Measurements from ENCODE around the gene EN2.

The EN2 gene

DNA sequence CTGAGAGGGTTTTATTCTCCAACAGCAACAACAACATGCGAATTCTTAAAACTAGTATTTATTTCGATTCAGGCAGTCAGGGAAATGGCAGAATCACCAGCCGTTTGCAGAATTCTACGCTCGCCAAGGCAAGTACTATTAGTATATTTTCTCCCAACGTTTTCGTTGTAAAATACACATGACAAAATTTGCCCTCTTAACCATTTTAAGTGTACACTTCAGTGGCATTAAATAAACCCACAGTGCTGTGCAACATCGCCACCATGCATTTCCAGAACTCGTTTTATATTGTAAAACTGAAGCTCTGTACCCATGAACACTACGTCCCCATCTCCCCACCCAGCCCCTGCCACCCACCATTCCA lies 10.8 kb downstream of the EN2 start:
- no peak for DNase-seq (ENCODE audit: low spot score in 2 of 2)
- Mint-ChIP-seq H3K4me3 (peak overlapping the region; percentile 53), H3K9me3 (no peaks in the 10 kb centered on the region), H3K4me1 (peaks cover 2% of the 10 kb centered on the region), H3K36me3 (no peaks in the 10 kb centered on the region), H3K27me3 (peaks cover 28% of the 10 kb centered on the region), H3K27ac (peak overlapping the region; percentile 53)
- ATAC-seq (ENCODE audit: low read depth), result no peak

- peaks cover 2% of the 10 kb centered on the region for H3K4me1 Mint-ChIP-seq
- H3K27me3 Mint-ChIP-seq, result peaks cover 33% of the 10 kb centered on the region
- H3K27ac Mint-ChIP-seq, result no peak overlapping the region
- H3K4me3 Mint-ChIP-seq, result no peak overlapping the region
- DNase-seq (ENCODE audit: low spot score in 2 of 2) (no peak), ATAC-seq (ENCODE audit: low read depth) (no peak)
- no peaks in the 10 kb centered on the region for H3K36me3 Mint-ChIP-seq
- no peaks in the 10 kb centered on the region for H3K9me3 Mint-ChIP-seq
Observed at GRCh38 chr7:155469311-155470185, 11.6 kb downstream of the EN2 start.

DNA sequence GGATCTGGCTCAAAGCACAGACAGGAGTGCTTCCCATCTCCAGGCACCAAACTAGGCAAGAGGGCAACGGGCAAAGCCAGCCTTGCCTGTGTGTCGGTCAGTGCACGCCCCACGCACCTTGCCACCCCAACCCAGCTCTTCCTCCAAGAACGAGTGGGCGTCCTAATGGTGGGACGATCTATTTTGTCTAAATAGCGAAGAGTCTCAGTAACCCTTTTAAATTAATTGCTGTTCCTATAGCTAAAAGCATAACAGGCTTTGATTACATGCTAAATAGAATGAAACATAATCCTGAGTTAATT lies 12.2 kb downstream of the EN2 start:
- Mint-ChIP-seq H3K4me3 (no peak overlapping the region), H3K27ac (no peak overlapping the region), H3K27me3 (peaks cover 36% of the 10 kb centered on the region), H3K36me3 (peaks cover under 1% of the 10 kb centered on the region), H3K4me1 (peaks cover 2% of the 10 kb centered on the region), H3K9me3 (no peaks in the 10 kb centered on the region)
- DNase-seq (ENCODE audit: low spot score in 2 of 2) (no peak), ATAC-seq (ENCODE audit: low read depth) (no peak)

DNA sequence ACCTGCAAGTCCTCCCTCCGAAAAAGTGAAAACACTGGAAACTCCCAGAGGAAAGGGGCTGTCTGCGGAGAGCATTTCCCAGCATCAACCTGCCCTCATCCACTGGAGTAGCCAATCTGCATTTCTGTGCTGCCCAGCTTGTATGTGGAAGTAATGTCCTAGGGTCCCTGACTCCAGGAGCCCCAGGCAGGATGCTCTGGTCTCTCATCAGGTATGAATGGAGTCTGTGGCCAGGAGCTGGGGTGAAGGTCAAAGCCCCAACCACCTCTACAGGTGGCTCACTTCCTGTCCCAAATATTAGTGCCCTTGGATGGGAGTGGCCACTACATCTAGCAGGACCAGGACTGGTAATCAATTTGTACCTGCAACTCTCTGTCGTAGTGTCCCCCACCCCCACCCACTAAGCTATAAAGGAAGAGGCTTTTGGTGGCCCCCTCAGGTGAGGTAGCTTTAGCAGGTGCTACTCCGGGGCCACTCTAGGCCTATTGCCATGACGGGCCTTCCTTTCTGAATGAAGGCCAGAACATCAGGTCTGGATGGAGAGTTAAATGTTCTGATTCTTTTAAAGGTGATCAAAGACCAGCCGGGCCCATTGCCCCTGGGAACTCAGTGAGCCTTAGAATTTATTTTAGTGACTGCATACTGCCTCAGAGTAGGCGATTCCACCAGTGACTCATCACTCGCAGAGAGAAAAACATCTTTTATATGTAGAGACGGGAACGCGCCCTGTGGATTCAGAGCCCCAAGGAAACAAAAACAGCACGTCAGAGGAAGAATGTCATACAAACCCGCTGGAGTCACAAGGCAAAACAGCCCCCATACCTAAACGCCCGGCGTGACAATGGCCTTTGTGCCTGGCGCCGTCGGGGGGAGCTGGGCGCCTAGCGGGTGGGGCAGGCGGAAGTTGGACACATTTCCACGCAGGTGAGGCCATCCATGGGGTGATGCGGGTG lies 13.0 kb downstream of the EN2 start:
- H3K9me3 Mint-ChIP-seq, result no peaks in the 10 kb centered on the region
- no peak overlapping the region for H3K27ac Mint-ChIP-seq
- DNase-seq (ENCODE audit: low spot score in 2 of 2) (no peak), ATAC-seq (ENCODE audit: low read depth) (no peak)
- peaks cover 2% of the 10 kb centered on the region for H3K4me1 Mint-ChIP-seq
- H3K4me3 Mint-ChIP-seq, result no peak overlapping the region
- H3K27me3 Mint-ChIP-seq, result peaks cover 42% of the 10 kb centered on the region
- H3K36me3 Mint-ChIP-seq, result peaks cover 5% of the 10 kb centered on the region

DNA sequence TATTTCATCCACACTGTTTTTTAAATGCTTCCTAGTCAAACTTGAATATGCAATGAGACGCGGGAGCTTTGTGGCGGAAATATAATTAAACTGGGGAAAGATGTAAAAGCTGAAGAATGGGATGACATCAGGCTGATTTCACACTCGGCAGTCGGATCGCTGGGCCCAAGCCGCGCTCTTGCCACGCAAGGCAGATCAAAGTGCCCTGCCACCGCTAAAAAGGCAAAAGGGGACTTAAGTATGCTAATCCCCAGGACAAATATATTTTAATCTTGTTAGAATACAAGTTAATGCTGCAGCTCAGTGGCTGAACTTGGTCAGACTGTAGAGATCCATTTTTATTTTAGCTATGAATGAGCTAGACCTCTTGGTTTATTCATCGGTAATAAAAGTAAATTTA lies 13.8 kb downstream of the EN2 start:
- Mint-ChIP-seq H3K4me1 (peaks cover 2% of the 10 kb centered on the region), H3K27me3 (peaks cover 48% of the 10 kb centered on the region), H3K27ac (no peak overlapping the region), H3K36me3 (peaks cover 5% of the 10 kb centered on the region), H3K9me3 (no peaks in the 10 kb centered on the region), H3K4me3 (no peak overlapping the region)
- DNase-seq (ENCODE audit: low spot score in 2 of 2) (no peak), ATAC-seq (ENCODE audit: low read depth) (no peak)

DNA sequence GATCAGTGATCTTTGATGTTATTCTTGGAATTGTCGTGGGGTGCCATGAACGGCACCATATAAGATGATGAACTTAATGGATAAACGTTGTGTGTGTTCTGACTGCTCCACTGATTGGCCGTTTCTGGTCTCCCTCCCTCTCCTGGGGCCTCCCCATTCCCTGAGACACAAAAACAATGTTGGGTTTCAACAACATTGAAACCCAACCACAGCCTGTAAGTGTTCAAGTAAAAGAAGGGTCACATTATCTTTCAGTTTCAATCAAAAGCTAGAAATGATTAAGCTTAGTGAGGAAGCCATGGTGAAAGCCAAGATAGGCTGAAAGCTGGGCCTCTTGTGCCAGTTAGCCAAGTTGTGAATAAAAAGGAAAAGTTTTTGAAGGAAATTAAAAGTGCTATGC lies 19.5 kb downstream of the EN2 start:
- H3K4me3 Mint-ChIP-seq, result no peak overlapping the region
- peaks cover 8% of the 10 kb centered on the region for H3K4me1 Mint-ChIP-seq

DNA sequence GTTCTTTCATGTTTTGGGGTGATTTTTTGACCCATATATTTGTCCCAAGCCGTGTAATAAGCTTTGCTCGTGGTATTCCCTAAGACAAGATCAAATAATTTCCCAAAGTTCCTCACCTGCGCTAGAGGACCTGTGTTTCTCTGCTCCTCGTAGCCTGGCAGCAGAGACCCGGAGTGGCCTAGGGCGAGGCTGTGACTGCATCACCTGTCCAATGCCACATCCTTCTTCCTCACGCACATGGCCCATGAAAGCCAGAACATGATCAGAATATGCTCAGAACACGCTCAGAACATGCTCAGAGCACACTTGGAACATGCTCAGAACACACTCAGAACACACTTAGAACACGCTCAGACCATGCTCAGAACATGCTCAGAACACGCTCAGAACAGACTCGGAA lies 23.8 kb downstream of the EN2 start:
- H3K27ac Mint-ChIP-seq, result peak overlapping the region; percentile 95
- DNase-seq (ENCODE audit: low spot score in 2 of 2) (no peak), ATAC-seq (ENCODE audit: low read depth) (no peak)
- H3K4me1 Mint-ChIP-seq, result peaks cover 9% of the 10 kb centered on the region
- H3K4me3 Mint-ChIP-seq, result peak overlapping the region; percentile 43
- H3K27me3 Mint-ChIP-seq, result peaks cover 7% of the 10 kb centered on the region
- peaks cover 2% of the 10 kb centered on the region for H3K36me3 Mint-ChIP-seq
- H3K9me3 Mint-ChIP-seq, result no peaks in the 10 kb centered on the region

More for the DNA sequence above, 19.5 kb downstream of the EN2 start:
- H3K27me3 Mint-ChIP-seq, result peaks cover 37% of the 10 kb centered on the region
- H3K27ac Mint-ChIP-seq, result no peak overlapping the region
- no peak for DNase-seq (ENCODE audit: low spot score in 2 of 2)
- peaks cover 7% of the 10 kb centered on the region for H3K36me3 Mint-ChIP-seq
- no peaks in the 10 kb centered on the region for H3K9me3 Mint-ChIP-seq
- no peak for ATAC-seq (ENCODE audit: low read depth)

- Mint-ChIP-seq H3K27me3 (peaks cover 7% of the 10 kb centered on the region), H3K36me3 (peaks cover 2% of the 10 kb centered on the region), H3K4me1 (peaks cover 9% of the 10 kb centered on the region), H3K27ac (peak overlapping the region; percentile 95), H3K4me3 (peak overlapping the region; percentile 75), H3K9me3 (no peaks in the 10 kb centered on the region)
- DNase-seq (ENCODE audit: low spot score in 2 of 2), result peak in 1 of 2 donors; percentile 28
- ATAC-seq (ENCODE audit: low read depth), result peak; percentile 93
Observed at GRCh38 chr7:155482511-155483183, 24.7 kb downstream of the EN2 start.

- no peak for DNase-seq (ENCODE audit: low spot score in 2 of 2)
- H3K4me1 Mint-ChIP-seq, result peaks cover 9% of the 10 kb centered on the region
- H3K27ac Mint-ChIP-seq, result peak overlapping the region; percentile 95
- peaks cover 7% of the 10 kb centered on the region for H3K27me3 Mint-ChIP-seq
- peak overlapping the region; percentile 75 for H3K4me3 Mint-ChIP-seq
- H3K36me3 Mint-ChIP-seq, result peaks cover 2% of the 10 kb centered on the region
- no peaks in the 10 kb centered on the region for H3K9me3 Mint-ChIP-seq
- ATAC-seq (ENCODE audit: low read depth), result no peak
Observed at GRCh38 chr7:155483245-155483644, 25.3 kb downstream of the EN2 start.

GRCh38 chr7:155483868-155484325 lies 26.0 kb downstream of the EN2 start:
- ATAC-seq (ENCODE audit: low read depth), result no peak
- peaks cover 6% of the 10 kb centered on the region for H3K27me3 Mint-ChIP-seq
- no peaks in the 10 kb centered on the region for H3K9me3 Mint-ChIP-seq
- H3K4me1 Mint-ChIP-seq, result peaks cover 12% of the 10 kb centered on the region
- DNase-seq (ENCODE audit: low spot score in 2 of 2), result no peak
- H3K27ac Mint-ChIP-seq, result peak overlapping the region; percentile 95
- H3K4me3 Mint-ChIP-seq, result no peak overlapping the region
- H3K36me3 Mint-ChIP-seq, result peaks cover under 1% of the 10 kb centered on the region

GRCh38 chr7:155484483-155485399 lies 26.8 kb downstream of the EN2 start:
- no peak overlapping the region for H3K27ac Mint-ChIP-seq
- no peak overlapping the region for H3K4me3 Mint-ChIP-seq
- DNase-seq (ENCODE audit: low spot score in 2 of 2) (no peak), ATAC-seq (ENCODE audit: low read depth) (no peak)
- peaks cover 6% of the 10 kb centered on the region for H3K27me3 Mint-ChIP-seq
- H3K36me3 Mint-ChIP-seq, result no peaks in the 10 kb centered on the region
- H3K4me1 Mint-ChIP-seq, result peaks cover 16% of the 10 kb centered on the region
- no peaks in the 10 kb centered on the region for H3K9me3 Mint-ChIP-seq

DNA sequence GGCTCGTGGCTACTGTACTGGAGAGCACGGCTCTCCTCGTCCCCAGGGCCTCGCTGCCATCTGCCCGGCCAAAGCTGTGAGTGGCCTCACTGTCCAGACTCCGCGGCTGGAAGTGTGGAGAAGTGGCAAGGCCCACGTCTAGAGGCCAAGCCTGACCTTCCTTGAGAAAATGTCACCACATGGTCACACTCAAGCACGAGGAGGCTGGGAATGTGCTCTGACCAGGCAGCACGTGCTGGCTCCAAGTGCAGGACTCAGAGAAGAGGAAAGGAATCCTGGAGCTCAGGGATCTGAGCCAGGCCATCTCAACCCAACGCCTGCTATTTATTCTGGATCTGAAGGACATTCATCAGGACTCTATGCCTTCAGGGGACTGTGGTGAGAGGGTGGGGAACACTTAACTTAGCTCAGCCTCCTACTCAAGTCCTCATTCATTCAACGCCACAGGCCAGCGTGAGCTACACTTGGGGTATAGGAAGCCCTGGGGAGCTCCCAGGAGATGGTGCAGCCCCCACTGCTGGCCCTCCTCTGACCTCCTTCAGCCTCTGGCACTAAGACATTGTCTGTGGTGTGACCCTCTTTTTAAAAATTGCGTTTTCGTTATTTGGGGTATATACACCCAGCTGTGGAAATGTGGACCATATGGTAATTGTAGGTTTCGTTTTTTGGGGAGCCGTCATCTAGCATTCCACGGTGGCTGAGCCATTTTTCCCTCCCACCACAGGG lies 29.0 kb downstream of the EN2 start:
- DNase-seq (ENCODE audit: low spot score in 2 of 2) (no peak), ATAC-seq (ENCODE audit: low read depth) (no peak)
- Mint-ChIP-seq H3K4me1 (peaks cover 28% of the 10 kb centered on the region), H3K27ac (no peak overlapping the region), H3K27me3 (peaks cover 5% of the 10 kb centered on the region), H3K4me3 (no peak overlapping the region), H3K9me3 (peaks cover 2% of the 10 kb centered on the region), H3K36me3 (peaks cover 6% of the 10 kb centered on the region)

Data from memory B cell (primary cell).